Esophagus muscularis mucosa (tissue), 4 donors: ENCODE measurements around the gene LAMA3. TPM values are rescaled to one million over a fixed set of nuclear protein-coding genes. Genes with fewer than 3 reads are reported as not detected.

ENCODE experiments used
- DNase-seq: peaks from one replicate; pipeline ENCODE4 v3.0.0-alpha.2; 2017; ENCODE audit errors: extremely low spot score
- H3K27ac ChIP-seq, 4 donors: fragments of 200-600 bp; sonication (generic); replicated peaks in 1 of 4; 1 replicate in 3 of 4; 2 replicates in 1 of 4; pipeline ENCODE4 v1.5.1; 2016 to 2019; ENCODE audit warnings: mild to moderate bottlenecking in 1 of 4
- H3K27me3 ChIP-seq, 4 donors: fragments of 200-600 bp; sonication (generic); one replicate each; pipeline versions ENCODE4 v1.5.1 to v1.6.0; 2016 to 2019
- H3K36me3 ChIP-seq, 4 donors: fragments of 200-600 bp; sonication (generic); one replicate each; pipeline ENCODE4 v1.5.1; 2016 to 2019
- H3K4me1 ChIP-seq, 4 donors: fragments of 200-600 bp; sonication (generic); one replicate each; pipeline ENCODE4 v1.5.1; 2016 to 2019
- H3K4me3 ChIP-seq, 4 donors: fragments of 200-600 bp; sonication (generic); 1 replicate in 2 of 4; 2 replicates in 2 of 4; pipeline ENCODE4 v1.5.1; 2016 to 2019; ENCODE audit warnings: mild to moderate bottlenecking in 4 of 4, moderate library complexity in 1 of 4
- H3K9me3 ChIP-seq, 4 donors: fragments of 200-600 bp; sonication (generic); 1 replicate in 3 of 4; 2 replicates in 1 of 4; pipeline ENCODE4 v1.5.1; 2016 to 2019
- CTCF ChIP-seq, 3 experiments: fragments of 200-600 bp in 2 of 3; fragments of 450-650 bp in 1 of 3; sonication (generic) in 2 of 3; IDR thresholded peaks; one replicate each; pipeline ENCODE4 v1.5.1; 2017 to 2019; ENCODE audit warnings: antibody characterized with exemption in 3 of 3, mild to moderate bottlenecking in 2 of 3, moderate library complexity in 1 of 3
- EP300 ChIP-seq: sonication (generic); formaldehyde crosslinking; IDR thresholded peaks from one replicate; pipeline ENCODE4 v1.6.1; 2017; ENCODE audit warnings: antibody characterized with exemption
- POLR2A ChIP-seq: fragments of 450-650 bp; IDR thresholded peaks from one replicate; pipeline ENCODE4 v1.6.1; 2017; ENCODE audit warnings: antibody characterized with exemption, moderate library complexity, mild to moderate bottlenecking, low read depth
- POLR2AphosphoS5 ChIP-seq, 2 donors: sonication (generic); formaldehyde crosslinking; IDR thresholded peaks; one replicate each; pipeline ENCODE4 v1.6.1; 2017; ENCODE audit warnings: antibody characterized with exemption in 2 of 2
- WGBS: methylation state at CpG from one replicate; pipeline ENCODE4 v1.1.5; 2018; 5-methylcytosine and 5-hydroxymethylcytosine counted together
- intact Hi-C: fragments of 100-400 bp; cut with DNase I; formaldehyde crosslinking; loops from one replicate; pipeline ENCODE4 v1.15.1; 2023
- total RNA-seq, 4 donors: library from RNA; depleted of rRNA; stranded (reverse); fragments of >200 nt; gene quantifications; one replicate each; pipeline versions ENCODE4 v1.1.0 to v1.2.1, GENCODE V29; 2016

The LAMA3 gene
- total RNA-seq, 4 donors from 2014 or later, result 7.5 to 12.9 (median 11.7) TPM

- intact Hi-C loops, result no loop called here
- H3K4me3 ChIP-seq, result no peak overlapping the region
- H3K9me3 ChIP-seq, result no peaks in the 10 kb centered on the region
- DNase-seq, result no peak
- peaks cover 0 to 6% (median 0%) of the 10 kb centered on the region in 4 donors for H3K36me3 ChIP-seq
- peaks cover 0 to 20% (median 15%) of the 10 kb centered on the region in 4 donors for H3K4me1 ChIP-seq
- no peaks in the 10 kb centered on the region for H3K27me3 ChIP-seq
- no peak for TF ChIP-seq POLR2AphosphoS5 (IDR thresholded peaks at IDR 0.05)
- TF ChIP-seq CTCF (IDR thresholded peaks at IDR 0.05), result no peak
- no peak for TF ChIP-seq POLR2A
- TF ChIP-seq EP300, result no peak
- WGBS, result 91% methylated on average over 2 of the region's 2 CpGs
- no peak overlapping the region for H3K27ac ChIP-seq
Measured at GRCh38 chr18:23778828-23779227, 89.6 kb downstream of the LAMA3 start.

- intact Hi-C loops, result no loop called here
- Histone ChIP-seq H3K27ac (peak overlapping the region in 3 of 4 donors; percentile 36 to 69 (median 48)), H3K4me1 (peaks cover 0 to 20% (median 15%) of the 10 kb centered on the region in 4 donors), H3K27me3 (no peaks in the 10 kb centered on the region), H3K36me3 (peaks cover 0 to 7% (median 0%) of the 10 kb centered on the region in 4 donors), H3K4me3 (no peak overlapping the region), H3K9me3 (no peaks in the 10 kb centered on the region)
- TF ChIP-seq EP300 (no peak), POLR2AphosphoS5 (IDR thresholded peaks at IDR 0.05) (peak in 1 of 2 donors; percentile 37)
- 49% methylated on average over 5 of the region's 5 CpGs for WGBS
- DNase-seq, result no peak
Measured at GRCh38 chr18:23779696-23780303, 90.5 kb downstream of the LAMA3 start.

GRCh38 chr18:23784832-23785245 is 95.6 kb downstream of the LAMA3 start:
- TF ChIP-seq EP300 (no peak), CTCF (IDR thresholded peaks at IDR 0.05) (no peak), POLR2A (no peak), POLR2AphosphoS5 (IDR thresholded peaks at IDR 0.05) (no peak)
- Histone ChIP-seq H3K4me3 (no peak overlapping the region), H3K27me3 (no peaks in the 10 kb centered on the region), H3K27ac (no peak overlapping the region), H3K4me1 (peaks cover 0 to 11% (median 8%) of the 10 kb centered on the region in 4 donors), H3K36me3 (peaks cover 0 to 17% (median 2%) of the 10 kb centered on the region in 4 donors), H3K9me3 (no peaks in the 10 kb centered on the region)
- 63% methylated on average over 1 of the region's 1 CpG for WGBS
- no peak for DNase-seq
- intact Hi-C loops, result no loop called here

- Histone ChIP-seq H3K9me3 (no peaks in the 10 kb centered on the region), H3K36me3 (peaks cover 0 to 8% (median 0%) of the 10 kb centered on the region in 4 donors), H3K4me3 (no peak overlapping the region), H3K27ac (no peak overlapping the region), H3K27me3 (no peaks in the 10 kb centered on the region), H3K4me1 (no peaks in the 10 kb centered on the region)
- intact Hi-C loops, result no loop called here
- TF ChIP-seq CTCF (IDR thresholded peaks at IDR 0.05) (no peak), EP300 (no peak), POLR2AphosphoS5 (IDR thresholded peaks at IDR 0.05) (no peak), POLR2A (no peak)
- 78% methylated on average over 1 of the region's 1 CpG for WGBS
- no peak for DNase-seq
Measured at GRCh38 chr18:23793051-23793450, 103.8 kb downstream of the LAMA3 start.

- H3K27me3 ChIP-seq, result no peaks in the 10 kb centered on the region
- H3K27ac ChIP-seq, result no peak overlapping the region
- H3K9me3 ChIP-seq, result no peaks in the 10 kb centered on the region
- no peaks in the 10 kb centered on the region for H3K4me1 ChIP-seq
- WGBS, result 100% methylated on average over 6 of the region's 6 CpGs
- no peak for TF ChIP-seq POLR2AphosphoS5 (IDR thresholded peaks at IDR 0.05)
- no peak for TF ChIP-seq POLR2A
- no peak for TF ChIP-seq CTCF (IDR thresholded peaks at IDR 0.05)
- no peak for TF ChIP-seq EP300
- no peak for DNase-seq
- intact Hi-C loops, result no loop called here
- no peak overlapping the region for H3K4me3 ChIP-seq
- peaks cover 0 to 8% (median 0%) of the 10 kb centered on the region in 4 donors for H3K36me3 ChIP-seq
Measured at GRCh38 chr18:23793985-23794867, 105.0 kb downstream of the LAMA3 start.
